ENCODE measurements around the gene FURIN. TPM values are rescaled to one million over a fixed set of nuclear protein-coding genes. Genes with fewer than 3 reads are reported as not detected.

FURIN gene
- total RNA-seq, 1 experiment from 2014 or later, result 35.1 TPM

DNA sequence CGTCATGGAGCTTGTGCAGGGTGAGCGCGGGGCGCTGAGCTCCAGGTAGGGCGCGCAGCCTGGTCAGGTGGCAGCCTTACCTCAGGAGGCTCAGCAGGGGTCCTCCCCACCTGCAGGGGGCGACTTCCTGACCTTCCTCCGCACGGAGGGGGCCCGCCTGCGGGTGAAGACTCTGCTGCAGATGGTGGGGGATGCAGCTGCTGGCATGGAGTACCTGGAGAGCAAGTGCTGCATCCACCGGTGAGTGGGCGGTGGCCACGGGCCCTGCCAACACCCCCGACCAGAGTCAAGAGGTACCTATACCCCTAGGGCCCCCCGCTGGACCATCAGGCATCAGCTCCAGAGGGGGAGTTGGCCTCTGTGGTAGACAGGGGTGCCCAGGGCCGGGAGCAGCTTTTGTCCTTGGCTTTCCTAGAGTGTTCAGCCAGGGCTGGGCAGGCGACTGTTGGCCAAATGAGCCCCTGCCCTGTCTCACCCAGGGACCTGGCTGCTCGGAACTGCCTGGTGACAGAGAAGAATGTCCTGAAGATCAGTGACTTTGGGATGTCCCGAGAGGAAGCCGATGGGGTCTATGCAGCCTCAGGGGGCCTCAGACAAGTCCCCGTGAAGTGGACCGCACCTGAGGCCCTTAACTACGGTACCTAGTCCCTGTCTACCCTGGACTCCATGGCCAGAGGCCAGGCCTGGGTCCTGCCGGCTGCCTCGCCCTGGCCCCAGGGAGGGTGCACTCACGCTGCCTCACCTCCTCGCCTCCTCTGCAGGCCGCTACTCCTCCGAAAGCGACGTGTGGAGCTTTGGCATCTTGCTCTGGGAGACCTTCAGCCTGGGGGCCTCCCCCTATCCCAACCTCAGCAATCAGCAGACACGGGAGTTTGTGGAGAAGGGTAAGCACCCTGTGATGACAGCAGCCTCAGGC, 25.0 kb downstream of the FURIN start:
- no peak overlapping the region for H3T11ph ChIP-seq (ENCODE audit: low read length)
- H3K4me1 ChIP-seq (ENCODE audit: insufficient read depth, low read length), result no peaks in the 10 kb centered on the region; the same call in 1 of the 2 replicates
- Mint-ChIP-seq H3K4me1 (peaks cover 3 to 8% of the 10 kb centered on the region in 2 experiments; a peak in 3 of 4 replicates), H3K36me3 (ENCODE audit: insufficient read depth in 1 of 3, low read depth in 3 of 3) (peaks cover 4 to 10% (median 9%) of the 10 kb centered on the region in 3 experiments; a peak in 6 of 7 replicates), H3K4me3 (no peak overlapping the region), H3K27me3 (ENCODE audit: low read depth) (no peaks in the 10 kb centered on the region; the same call in 1 of the 2 replicates), H3K27ac (no peak overlapping the region; a peak in 1 of 7 replicates), H3K9me3 (no peaks in the 10 kb centered on the region; a peak in 1 of 5 replicates)
- no peaks in the 10 kb centered on the region for H3K23me2 ChIP-seq (ENCODE audit: insufficient read length, low read depth, low read length, poor library complexity, severe bottlenecking)
- no peak overlapping the region for H3K4me2 ChIP-seq (ENCODE audit: insufficient read depth, insufficient read length, low read length)
- no peak overlapping the region for H4K5ac ChIP-seq (ENCODE audit: insufficient read length, low read depth, low read length)
- no peak overlapping the region for H4K91ac ChIP-seq (ENCODE audit: insufficient read length, low read depth, low read length)
- H3K79me2 ChIP-seq (ENCODE audit: insufficient read depth, low read length), result no peaks in the 10 kb centered on the region
- no peak overlapping the region for H2BK15ac ChIP-seq (ENCODE audit: low read depth, low read length)
- no peaks in the 10 kb centered on the region for H3K27me3 ChIP-seq (ENCODE audit: insufficient read depth, low read length)
- no peaks in the 10 kb centered on the region for H3K9me3 ChIP-seq (ENCODE audit: control insufficient read depth, low read depth, low read length)
- H2BK120ac ChIP-seq (ENCODE audit: low read depth, low read length, poor library complexity, severe bottlenecking), result no peak overlapping the region
- H3K56ac ChIP-seq (ENCODE audit: insufficient read length, low read depth, low read length), result no peak overlapping the region
- no peak overlapping the region for H3K9ac ChIP-seq (ENCODE audit: extremely low read depth, insufficient read length, low read length)
- no peak overlapping the region for H4K8ac ChIP-seq (replicated peaks; ENCODE audit: insufficient read length, low read depth, low read length)
- H2AFZ ChIP-seq (ENCODE audit: low read length), result no peak overlapping the region
- H2BK5ac ChIP-seq (ENCODE audit: insufficient read length, low read length), result no peak overlapping the region
- WGBS (ENCODE audit: extremely low coverage, insufficient read length, low lambda C conversion rate), result no CpG with 5 or more reads among the region's 33 CpGs
- H3K79me1 ChIP-seq (ENCODE audit: insufficient read depth, low read depth, low read length, poor library complexity, severe bottlenecking), result no peaks in the 10 kb centered on the region
- H3K23ac ChIP-seq (ENCODE audit: insufficient read length, low read depth, low read length), result no peak overlapping the region
- H2AK5ac ChIP-seq (ENCODE audit: insufficient read length, low read length), result no peak overlapping the region
- H3K14ac ChIP-seq (ENCODE audit: insufficient read depth, low read length), result no peak overlapping the region
- peak; percentile 18; the same call in 1 of the 3 replicates for TF ChIP-seq CTCF (conservative IDR thresholded peaks at IDR 0.05)
- no peak overlapping the region for H3K4ac ChIP-seq (ENCODE audit: low read depth, low read length)
- H2BK12ac ChIP-seq (ENCODE audit: insufficient read length, low read depth, low read length), result no peak overlapping the region
- no peak for DNase-seq
- no peak overlapping the region for H3K27ac ChIP-seq (ENCODE audit: insufficient read length, low read depth, low read length)
- no peaks in the 10 kb centered on the region for H4K20me1 ChIP-seq (ENCODE audit: control insufficient read depth, insufficient read depth, insufficient read length)
- no peak overlapping the region for H3K18ac ChIP-seq (ENCODE audit: insufficient read length, low read depth, low read length)
- H2BK20ac ChIP-seq (ENCODE audit: low read depth, low read length, poor library complexity, severe bottlenecking), result no peak overlapping the region
